IPS DF 4.7 (cell line): ENCODE data around the gene BOLA2.
"Not testable (repeated sequence)": the region's sequence is repeated elsewhere in the genome, so short reads cannot be mapped to it uniquely, and the experiment has no call there.

ENCODE experiments used
- DNase-seq: peaks from one replicate; pipeline ENCODE4 v3.0.0-alpha.2; 2013; ENCODE audit warnings: low spot score; ENCODE audit errors: extremely low read depth

Gene BOLA2

DNA sequence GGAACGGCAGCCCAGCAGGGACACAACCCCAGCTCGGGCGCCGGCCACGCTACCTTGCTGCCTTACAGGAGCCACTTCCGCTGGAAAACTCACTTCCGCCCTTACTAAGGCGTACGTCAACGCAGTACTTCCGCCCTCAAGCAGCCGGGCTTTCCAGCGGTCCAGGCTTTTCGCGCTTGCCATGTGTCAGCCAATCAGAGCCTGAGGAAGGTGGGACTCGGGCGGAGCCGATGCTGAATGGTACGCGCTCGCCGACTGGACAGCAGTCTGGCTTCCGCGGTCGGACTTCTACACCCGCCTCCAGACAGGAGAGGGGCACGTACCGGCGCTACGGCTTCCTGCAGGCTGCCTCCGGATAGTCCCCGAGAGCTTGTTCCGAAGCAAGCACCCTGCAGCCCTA lies at the start of gene BOLA2, which contains the start of gene SLX1B:
Gene BOLA2 (minus strand): TSS at position 83 of the 400 bp plus-strand sequence. CDS start 98 bp downstream, outside the sequence.
Gene SLX1B (plus strand): TSS at position 265 of the 400 bp plus-strand sequence.
- DNase-seq, result not testable (repeated sequence)

DNA sequence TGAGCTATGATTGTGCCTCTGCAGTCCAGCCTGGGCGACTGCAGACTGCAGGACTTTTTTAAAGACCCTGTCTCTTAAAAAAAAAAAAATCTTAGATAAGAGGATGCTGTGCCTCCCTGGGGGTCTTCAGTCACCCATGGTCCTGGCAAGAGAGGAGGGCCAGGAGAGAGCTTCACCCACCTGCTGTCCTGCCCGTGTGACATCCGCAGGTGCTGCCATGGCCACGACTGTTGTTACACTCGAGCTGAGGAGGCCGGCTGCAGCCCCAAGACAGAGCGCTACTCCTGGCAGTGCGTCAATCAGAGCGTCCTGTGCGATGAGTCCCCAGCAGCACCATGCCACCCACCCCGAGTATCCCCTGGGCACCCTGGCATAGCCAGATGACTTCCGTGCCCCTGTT lies 28.1 kb upstream of the BOLA2 start:
- DNase-seq, result not testable (repeated sequence)

DNA sequence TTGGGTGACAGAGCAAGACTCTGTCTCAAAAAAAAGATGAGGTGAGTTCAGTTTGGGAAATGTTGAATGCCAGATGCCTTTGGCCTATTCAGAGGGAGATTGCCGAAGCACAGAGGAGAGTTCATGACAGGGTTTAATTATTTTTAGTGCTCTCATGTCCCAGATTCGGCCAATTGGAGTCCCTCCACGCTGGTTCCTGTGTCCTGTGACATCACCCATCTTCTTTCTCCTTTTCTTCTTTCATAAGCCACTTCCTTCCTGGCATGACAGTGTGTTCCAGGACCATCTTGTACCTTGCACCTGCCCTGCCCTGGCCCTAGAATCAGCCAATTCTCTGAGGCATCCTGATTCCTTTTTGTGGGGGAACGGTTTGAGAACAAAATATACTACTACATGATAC lies 17.9 kb upstream of the BOLA2 start:
- DNase-seq, result not testable (repeated sequence)

DNA sequence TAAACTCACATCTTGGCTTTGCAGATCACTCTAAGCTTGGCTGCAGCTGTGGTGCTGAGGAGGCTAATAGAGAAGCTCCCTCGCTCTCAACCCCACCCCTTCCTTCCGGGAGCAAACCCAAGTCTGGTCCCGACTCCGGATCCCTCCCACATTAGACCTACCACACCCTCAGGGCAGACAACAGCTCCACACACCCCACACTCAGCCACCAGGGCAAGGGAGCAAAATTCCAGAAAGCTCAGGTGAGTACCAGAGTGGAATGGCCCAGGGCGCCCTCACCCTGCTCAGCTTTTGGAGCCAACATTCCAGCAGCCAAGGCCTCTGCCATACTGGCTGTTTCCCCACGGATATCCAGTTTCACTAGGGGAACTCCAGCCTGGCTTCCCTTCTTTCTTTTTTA lies 15.5 kb upstream of the BOLA2 start:
- not testable (repeated sequence) for DNase-seq

DNA sequence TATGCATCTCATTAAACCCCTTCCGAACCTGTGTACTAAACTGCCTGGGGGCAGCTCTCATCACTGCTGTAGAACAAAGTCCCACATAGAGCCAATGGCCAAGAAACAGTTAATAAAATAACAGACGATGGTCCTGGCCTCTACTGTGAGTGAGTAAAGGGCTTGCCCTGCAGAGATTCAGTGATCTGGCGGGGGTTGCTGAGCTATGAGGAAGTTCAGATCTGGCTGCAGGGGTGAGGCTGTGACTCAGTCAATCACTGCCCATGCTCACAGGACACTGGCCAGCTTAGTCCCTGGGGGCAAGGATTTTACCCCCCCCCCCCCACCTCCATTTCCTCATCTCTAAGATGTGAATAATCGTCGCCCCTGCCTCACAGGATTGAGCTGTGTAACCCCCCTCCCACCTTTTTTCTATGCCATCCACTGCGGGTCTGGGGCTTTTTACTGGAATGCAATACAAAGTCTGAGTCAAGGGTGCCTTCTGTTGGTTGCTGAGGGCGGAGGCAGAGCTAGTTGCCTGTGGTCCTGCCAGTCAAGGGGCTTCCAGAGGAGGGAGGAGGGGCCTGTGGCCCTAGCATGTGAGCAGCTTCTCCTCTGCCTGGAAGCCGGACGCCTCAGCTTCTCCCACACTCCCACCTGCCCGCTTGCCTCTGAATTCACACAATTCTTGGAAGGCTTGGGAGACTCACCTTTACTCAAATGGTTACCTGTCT lies 13.7 kb upstream of the BOLA2 start:
- DNase-seq, result not testable (repeated sequence)

DNA sequence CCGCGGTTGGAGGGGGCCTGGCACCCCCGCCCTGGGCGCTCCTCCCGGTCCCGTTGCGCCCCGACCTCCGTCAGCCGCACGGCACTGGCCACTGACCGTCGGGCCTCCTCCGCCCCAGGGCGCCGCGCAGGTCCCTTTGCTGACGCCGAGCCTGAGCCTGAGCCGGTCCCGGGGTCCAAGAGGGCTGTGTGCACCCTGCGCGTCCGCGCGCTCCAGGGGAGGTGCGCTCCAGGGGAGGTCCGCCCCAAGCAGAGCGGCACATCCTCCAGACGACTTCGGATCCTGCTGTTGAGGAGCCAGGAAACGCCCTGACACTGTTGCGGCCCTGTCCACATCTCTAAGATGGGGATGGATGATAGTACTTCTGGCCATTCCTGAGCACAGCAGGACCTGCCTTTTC lies 12.8 kb upstream of the BOLA2 start:
- DNase-seq, result not testable (repeated sequence)

DNA sequence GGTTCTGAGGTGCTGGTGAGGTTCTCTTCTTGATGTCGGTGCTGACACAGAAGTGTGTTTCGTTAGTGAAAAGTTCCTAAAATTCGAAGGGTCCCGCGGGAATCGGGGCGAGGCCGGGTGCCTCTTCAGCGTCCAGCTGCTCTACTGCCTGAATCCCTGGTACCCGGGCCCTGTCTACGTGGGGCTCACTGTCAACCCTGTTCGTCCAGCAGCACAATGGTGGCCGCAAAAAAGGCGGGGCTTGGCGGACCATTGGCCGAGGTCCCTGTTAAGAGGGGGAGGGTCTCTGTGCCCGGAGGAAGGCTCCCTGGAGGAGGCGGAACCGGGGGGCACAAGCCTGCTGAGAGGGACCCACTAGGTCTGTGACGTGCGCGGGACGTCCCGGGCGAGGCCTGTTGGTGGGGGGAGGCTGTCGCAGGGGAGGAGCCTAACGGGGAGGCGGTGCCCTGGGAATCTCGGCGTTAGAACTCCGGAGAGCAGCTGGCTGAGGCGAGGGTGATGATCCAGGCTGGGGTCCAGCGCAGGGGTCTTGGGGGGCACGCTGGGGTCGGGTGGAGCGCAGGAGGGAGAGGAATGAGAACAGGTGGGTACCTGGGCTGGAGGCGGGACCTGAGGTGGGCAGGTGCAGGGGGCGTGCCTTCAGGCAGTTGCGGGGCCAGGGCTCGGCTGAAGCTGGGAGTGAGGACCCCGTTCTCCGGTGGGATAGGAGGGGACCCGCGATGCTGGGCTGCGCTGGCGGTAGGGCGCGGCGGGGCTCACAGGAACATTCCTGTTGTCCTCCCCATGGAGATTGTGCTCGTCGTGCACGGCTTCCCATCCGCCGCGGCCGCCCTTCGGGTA lies 12.1 kb upstream of the BOLA2 start:
- not testable (repeated sequence) for DNase-seq

DNA sequence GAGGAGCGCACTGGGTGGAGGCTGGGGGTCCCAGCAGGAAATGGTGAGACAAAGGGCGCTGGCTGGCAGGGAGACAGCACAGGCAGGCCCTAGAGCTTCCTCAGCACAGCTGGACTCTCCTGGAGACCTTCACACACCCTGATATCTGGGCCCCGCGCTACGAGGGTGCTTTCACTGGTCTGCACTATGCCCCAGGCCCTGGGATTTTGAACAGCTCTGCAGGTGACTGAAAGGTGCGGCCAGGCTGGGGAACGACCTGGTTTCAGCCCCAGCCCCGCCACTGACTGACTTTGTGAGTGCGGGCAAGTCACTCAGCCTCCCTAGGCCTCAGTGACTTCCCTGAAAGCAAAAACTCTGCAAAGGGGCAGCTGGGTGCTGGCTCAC lies 6.5 kb upstream of the BOLA2 start:
- not testable (repeated sequence) for DNase-seq

DNA sequence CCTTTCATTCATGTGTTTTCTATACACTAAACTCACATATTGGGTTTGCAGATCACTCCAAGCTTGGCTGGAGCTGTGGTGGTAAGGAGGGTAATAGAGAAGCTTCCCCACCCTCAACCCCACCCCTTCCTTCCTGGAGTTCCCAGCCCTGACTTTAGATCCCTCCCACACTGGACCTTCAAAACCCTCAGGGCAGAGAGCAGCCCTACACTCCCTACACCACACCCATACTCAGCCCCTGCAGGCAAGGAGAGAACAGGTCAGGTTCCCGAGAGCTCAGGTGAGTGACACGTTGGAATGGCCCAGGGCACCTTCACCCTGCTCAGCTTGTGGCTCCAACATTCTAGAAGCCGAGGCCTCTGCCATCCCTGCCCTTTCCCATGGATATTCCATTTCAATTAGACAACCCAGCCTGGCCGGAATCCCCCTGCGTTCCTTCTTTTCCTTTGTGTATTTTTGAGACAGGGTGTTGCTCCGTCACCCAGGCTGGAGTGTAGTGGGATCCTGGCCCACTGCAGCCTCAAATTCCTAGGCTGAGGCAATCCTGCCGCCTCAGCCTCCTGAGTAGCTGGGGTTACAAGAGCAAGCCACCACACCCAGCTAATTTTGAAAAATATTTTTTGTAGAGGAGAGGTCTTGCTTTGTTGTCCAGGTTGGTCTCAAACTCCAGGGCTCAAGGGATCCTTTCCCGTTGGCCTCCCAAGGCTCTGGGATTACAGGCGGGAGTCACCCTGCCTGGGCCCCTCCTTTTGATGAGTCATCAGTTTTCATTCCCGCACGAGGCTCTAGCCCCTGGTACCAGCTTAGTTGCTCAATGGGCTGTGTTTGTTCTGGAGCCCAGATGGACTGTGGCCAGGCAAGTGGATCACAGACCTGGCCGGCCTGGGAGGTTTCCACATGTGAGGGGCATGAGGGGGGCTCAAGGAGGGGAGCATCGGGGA lies 5.8 kb upstream of the BOLA2 start, which contains the start of gene SULT1A4:
Gene SULT1A4 (plus strand): TSS at position 208 of the 941 bp plus-strand sequence. CDS start 1,473 bp downstream, outside the sequence.
- not testable (repeated sequence) for DNase-seq

DNA sequence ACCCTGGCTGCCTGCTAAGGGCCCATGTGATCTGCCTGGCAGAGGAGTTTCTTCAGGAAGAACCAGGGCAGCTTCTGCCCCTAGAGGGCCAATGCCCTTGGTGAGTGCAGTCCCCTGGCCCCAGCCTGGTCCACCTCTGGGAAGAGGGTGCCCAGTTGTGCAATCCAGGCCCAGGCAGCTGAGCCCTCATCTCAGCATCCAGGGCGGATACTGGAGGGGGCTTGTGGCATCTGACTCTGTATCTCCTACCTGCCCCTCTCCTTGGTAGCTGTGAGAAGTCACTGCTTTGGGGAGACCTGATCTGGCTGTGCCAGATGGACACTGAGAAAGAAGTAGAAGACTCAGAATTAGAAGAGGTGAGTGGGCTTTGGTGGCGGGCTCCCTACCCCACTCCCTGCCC lies 3.5 kb upstream of the BOLA2 start:
- not testable (repeated sequence) for DNase-seq

DNA sequence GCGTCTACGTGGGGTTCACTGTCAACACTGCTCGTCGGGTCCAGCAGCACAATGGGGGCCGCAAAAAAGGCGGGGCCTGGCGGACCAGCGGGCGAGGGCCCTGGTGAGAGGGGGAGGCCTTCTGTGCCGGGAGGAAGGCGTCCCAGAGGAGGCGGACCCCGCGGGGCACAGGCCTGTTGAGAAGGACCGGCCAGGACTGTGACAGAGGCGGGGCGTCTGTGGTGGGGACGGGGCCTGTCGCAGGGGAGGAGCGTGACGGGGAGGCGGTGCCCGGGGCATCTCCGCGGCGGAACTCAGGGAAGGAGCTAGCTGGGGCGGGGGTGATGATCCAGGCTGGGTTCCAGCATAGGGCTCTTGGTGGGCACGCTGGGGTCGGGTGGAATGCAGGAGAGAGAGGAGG lies 677 bp upstream of the BOLA2 start:
- DNase-seq, result not testable (repeated sequence)

DNA sequence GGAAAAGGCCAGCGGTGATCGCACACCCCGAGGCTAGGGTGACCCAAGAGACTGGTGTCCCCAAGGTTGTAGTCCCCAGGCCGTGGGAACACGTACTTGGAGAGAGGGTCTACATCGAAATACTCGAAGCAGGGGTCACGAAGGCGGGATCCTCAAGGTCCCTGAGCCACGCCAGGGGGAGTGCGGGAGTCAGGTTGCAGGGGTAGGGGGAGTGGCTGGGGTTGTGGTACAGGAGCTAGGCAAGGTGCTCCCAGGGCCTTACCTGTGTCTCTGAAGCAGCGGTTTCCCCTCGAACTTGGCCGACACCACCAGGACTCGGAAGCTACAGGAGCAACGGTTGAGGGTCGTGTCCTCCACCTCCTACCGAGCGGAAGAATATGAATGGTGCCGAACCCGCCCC lies 397 bp downstream of the BOLA2 start:
- not testable (repeated sequence) for DNase-seq

DNA sequence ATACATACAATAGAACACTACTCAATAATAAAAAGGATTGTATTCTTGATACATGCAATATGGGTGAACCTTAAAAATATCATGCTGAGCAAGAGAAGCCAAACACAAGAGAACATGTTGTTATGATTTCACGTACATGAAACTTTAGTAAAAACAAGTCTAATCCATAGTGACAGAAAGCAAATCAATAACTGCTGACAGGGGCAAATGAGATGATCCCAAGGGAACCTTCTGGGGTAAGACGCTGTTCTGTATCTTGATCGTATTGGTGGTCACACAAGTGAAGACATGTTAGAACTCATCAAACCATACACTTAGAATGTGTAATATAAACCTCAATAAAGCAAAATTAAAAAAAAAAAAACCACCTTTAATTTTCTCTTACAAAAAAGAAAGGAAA lies 28.8 kb downstream of the BOLA2 start:
- not testable (repeated sequence) for DNase-seq

DNA sequence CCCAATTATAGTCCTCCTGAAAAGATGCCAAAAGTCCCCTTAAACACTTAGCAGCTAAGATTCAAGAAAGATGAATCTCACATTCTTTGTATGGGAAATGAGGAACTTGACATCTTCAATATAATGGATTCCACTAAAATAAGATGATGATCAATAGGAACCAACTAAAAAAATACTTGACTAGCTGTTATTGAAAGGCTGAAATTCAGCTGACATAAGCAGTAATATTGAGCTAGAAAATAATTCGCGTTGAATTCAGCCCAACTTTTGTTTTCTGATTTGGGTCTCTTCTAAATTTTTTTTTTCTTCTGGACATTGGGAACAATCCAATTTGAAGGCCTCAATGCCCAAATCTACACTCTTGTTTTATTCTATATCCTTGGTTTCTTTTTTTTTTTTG lies 30.6 kb downstream of the BOLA2 start:
- DNase-seq, result not testable (repeated sequence)

DNA sequence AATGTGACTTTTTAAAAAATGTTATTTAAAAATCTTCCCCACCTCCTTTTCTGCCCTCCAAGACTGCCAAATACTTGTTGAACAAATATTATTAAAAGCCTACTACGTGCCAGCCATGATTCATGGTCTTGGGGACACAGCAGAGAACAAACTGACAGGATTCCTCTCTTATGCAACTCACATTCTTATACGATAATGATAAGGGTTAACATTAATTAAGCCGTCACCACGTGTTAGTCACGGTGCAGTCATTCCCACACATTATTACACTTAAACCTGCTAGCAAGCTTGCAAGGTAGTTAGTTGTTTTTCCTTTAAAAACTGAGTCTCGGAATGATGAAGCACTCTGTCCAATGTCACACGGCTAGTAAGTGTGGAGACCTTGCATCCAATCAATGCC lies 48.9 kb downstream of the BOLA2 start:
- DNase-seq, result not testable (repeated sequence)
